ENCODE results near the gene TCP11X1. TPM values are rescaled to one million over a fixed set of nuclear protein-coding genes. Genes with fewer than 3 reads are reported as not detected.
"Not testable (repeated sequence)": the region's sequence is repeated elsewhere in the genome, so short reads cannot be mapped to it uniquely, and the experiment has no call there.

TCP11X1 gene
- not detected in 2 replicates for total RNA-seq (2014; rRNA removed; shearing (Covaris generic))
- not detected in 2 replicates for polyA plus RNA-seq (2014; cell fraction: nucleus; rRNA removed)

DNA sequence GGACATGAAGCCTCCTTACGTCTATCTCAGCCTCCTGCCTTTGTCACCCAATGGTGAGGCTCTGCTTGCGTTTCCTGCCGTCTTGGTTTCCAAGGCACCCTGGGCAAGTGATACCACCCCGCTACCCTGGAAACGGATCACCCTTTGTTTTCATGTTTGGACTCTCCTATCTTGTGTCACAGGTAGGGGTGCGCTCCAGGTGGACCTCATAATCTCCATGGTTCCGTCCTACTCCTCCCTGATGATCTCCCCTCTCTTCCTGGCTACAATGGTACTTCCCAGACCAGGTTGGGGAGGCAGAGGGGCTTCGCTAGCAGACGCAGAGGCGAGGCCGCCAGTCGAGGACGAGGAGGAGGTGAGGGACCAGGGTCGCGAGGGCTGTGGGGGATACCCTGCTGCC lies at the start of gene TCP11X1:
Gene TCP11X1 (plus strand): TSS at position 316 of the 400 bp plus-strand sequence.
- DNase-seq (ENCODE audit: extremely low read depth, low read depth), result not testable (repeated sequence)

DNA sequence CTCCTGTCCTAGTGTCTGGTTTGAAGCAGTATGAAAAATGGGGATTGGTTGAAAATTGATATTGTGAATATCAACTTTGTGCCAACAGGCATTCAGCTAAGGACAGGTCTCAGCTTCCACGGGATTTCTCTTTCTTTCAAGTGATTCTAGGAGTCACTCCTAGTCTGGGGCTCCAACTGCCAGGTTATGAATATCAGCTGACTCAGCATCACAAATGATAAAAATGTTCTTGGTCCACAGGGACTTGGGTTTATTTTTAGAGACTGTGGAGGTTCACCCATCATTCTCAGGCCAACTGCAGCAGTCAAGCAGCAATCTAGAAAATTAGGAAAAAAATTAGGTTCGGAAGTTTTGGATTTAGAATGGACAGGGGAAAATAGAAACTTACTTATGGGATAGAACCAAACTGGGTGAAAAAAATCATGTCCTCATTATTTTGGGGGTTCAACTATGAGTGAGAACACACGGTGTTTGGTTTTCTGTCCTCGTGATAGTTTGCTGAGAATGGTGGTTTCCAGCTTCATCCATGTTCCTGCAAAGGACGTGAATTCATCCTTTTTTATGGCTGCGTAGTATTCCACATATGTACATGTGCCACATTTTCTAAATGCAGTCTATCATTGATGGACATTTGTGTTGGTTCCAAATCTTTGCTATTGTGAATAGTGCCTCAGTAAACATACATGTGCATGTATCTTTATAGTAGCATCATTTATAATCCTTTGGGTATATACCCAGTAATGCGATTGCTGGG lies 29.0 kb upstream of the TCP11X1 start:
- DNase-seq (ENCODE audit: extremely low read depth, low read depth), result no peak

DNA sequence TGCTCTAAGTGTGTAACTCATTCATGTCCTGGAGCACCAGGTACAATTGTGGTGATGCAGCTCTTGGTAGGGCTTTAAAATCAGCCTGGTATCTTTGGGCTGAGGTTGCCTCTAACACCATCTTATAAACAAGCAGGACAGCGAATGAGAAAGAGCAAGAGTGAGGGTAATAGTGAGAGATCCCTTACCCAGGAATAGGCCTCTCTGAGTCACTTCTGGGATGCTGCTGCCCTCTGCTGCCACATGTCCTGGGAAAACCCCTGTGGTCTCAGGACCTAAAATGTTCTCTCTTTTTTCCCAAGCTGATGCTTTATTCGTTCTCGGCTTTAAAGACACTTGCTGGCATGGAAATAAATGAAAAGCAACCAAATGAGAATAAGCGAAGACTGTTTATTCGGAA lies 7.2 kb upstream of the TCP11X1 start:
- not testable (repeated sequence) for DNase-seq (ENCODE audit: extremely low read depth, low read depth)

DNA sequence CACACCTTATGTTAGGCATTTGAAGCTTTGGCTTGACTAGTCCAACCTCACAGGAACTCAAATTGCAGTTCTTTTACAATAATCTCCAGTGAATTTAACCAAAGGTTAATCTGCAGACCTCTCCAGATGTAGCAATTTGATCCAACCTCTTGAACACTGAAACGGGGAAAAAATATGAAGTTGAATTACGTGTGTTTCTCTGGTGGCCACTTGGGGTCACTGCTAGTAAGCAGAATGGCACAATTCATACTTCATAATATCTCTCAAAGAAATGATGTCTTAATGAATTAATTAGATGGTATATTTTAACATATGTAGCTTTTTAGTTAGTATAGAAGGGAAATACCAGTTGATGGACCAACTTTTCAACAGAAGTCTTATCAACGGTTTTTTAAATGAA lies 1.4 kb downstream of the TCP11X1 start:
- DNase-seq (ENCODE audit: extremely low read depth, low read depth), result not testable (repeated sequence)

DNA sequence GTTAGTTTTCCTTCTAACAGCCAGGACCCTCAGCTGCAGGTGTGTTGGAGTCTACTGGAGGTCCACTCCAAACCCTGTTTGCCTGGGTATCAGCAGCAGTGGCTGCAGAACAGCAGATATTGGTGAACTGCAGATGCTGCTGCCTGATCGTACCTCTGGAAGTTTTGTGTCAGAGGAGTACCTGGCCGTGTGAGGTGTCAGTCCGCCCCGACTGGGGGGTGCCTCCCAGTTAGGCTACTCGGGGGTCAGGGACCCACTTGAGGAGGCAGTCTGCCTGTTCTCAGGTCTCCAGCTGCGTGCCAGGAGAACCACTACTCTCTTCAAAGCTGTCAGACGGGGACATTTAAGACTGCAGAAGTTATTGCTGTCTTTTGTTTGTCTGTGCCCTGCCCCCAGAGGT lies 20.6 kb downstream of the TCP11X1 start:
- DNase-seq (ENCODE audit: extremely low read depth, low read depth), result not testable (repeated sequence)

DNA sequence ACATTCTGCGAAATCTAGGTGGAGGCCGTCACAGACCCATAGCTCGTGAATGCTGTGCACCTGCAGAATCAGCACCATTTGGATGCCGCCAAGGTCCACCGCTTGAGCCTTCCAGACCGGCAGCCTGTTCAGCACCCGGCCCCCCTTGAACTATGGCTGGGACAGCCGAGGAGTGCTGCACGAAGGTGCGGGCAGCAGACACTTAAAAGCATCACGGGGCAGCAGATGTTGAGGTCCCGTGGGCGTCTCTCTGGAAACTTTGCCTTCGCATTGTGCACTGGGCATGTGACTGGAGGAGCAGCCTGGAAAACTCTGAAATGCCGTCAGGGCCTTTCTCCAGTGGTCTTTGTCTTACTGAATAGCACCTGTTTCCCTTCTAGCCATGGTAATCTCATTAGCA lies 25.2 kb downstream of the TCP11X1 start:
- not testable (repeated sequence) for DNase-seq (ENCODE audit: extremely low read depth, low read depth)

DNA sequence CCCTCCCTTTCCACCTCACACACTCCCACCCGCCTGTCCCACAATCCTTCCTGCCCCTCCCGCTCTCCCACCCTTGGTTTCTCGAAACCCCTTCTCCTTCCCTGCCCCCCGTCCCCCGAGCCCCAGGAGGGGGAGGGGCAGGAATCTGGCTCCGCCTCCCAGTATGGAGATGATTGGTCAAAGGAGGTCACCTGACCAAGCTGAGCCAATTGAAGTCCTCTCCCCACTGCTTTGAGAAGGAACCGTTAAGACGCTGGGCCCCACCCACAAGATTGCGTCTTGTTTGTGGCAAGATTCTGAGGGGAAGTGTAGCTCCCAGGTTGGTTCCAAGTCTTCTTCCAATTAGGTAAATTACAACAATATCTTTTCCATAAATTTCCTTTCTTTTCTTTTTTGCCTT lies 31.8 kb downstream of the TCP11X1 start, which contains the start of gene NXF2:
Gene NXF2 (plus strand): TSS at position 275 of the 400 bp plus-strand sequence. CDS start 59,912 bp downstream, outside the sequence.
- DNase-seq (ENCODE audit: extremely low read depth, low read depth), result not testable (repeated sequence)

DNA sequence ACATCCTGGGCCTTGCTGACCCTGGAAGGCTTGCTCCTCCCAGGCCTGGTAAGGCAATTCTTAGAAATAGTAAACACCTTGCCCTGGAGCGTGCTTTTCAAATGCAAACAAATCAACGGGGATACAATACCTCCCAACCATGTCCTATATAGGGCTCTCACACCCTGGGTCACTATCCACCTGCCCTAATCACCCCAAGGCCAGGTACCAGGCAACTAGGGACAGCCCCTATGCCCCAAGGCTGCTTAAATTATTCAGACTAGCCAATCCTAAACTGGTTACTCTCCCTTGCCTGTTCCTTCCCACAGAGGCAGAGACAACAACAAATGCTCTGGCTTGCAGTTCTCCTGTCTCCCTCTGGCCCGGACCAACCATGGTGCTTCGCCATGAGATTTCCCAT lies 57.1 kb downstream of the TCP11X1 start:
- not testable (repeated sequence) for DNase-seq (ENCODE audit: extremely low read depth, low read depth)

Other genes with a start within 250 kb of the TCP11X1 start
- gene TCEAL2, start 89.6 kb upstream of the TCP11X1 start, total RNA-seq (2014; rRNA removed; shearing (Covaris generic)), result not detected in 2 replicates
- gene TCEAL6, start 72.8 kb upstream of the TCP11X1 start, total RNA-seq (2014; rRNA removed; shearing (Covaris generic)), result not detected in 2 replicates
- 1.7 and 3.0 TPM in 2 replicates for gene BEX5, start 59.3 kb upstream of the TCP11X1 start, total RNA-seq (2014; rRNA removed; shearing (Covaris generic))
- not detected in 2 replicates for gene NXF2, start 31.9 kb downstream of the TCP11X1 start, total RNA-seq (2014; rRNA removed; shearing (Covaris generic))
- gene NXF2B, start 224.7 kb downstream of the TCP11X1 start, total RNA-seq (2014; rRNA removed; shearing (Covaris generic)), result not detected in 2 replicates

All from NCI-H460 (cell line).